Cardiac septum (tissue), 1 donor: Measurements from ENCODE around the gene TREM1. TPM values are rescaled to one million over a fixed set of nuclear protein-coding genes. Genes with fewer than 3 reads are reported as not detected.

Source experiments
- DNase-seq: peaks from one replicate; pipeline ENCODE4 v3.0.0-alpha.2; 2020; ENCODE audit warnings: low spot score
- intact Hi-C: fragments of 100-400 bp; cut with DNase I; formaldehyde crosslinking; loops from one replicate; pipeline ENCODE4 v1.14.0; 2022
- long read RNA-seq: library from polyadenylated mRNA; unstranded; transcript quantifications from one replicate; pipeline ENCODE4 v2.0.0, GENCODE V29; 2021
- total RNA-seq: library from RNA; stranded (reverse); fragmentation: NEBNext Ultra II Directional; extraction: Animal tissue kit (Norgen Biotek cat#: 25700); gene quantifications from one replicate; pipeline ENCODE4 v1.2.1, GENCODE V29; 2021
- donor health status: DM: no; HTN: no; CAD: no.

The TREM1 gene
- 2.6 TPM for total RNA-seq
- long read RNA-seq = 0 reads

DNA sequence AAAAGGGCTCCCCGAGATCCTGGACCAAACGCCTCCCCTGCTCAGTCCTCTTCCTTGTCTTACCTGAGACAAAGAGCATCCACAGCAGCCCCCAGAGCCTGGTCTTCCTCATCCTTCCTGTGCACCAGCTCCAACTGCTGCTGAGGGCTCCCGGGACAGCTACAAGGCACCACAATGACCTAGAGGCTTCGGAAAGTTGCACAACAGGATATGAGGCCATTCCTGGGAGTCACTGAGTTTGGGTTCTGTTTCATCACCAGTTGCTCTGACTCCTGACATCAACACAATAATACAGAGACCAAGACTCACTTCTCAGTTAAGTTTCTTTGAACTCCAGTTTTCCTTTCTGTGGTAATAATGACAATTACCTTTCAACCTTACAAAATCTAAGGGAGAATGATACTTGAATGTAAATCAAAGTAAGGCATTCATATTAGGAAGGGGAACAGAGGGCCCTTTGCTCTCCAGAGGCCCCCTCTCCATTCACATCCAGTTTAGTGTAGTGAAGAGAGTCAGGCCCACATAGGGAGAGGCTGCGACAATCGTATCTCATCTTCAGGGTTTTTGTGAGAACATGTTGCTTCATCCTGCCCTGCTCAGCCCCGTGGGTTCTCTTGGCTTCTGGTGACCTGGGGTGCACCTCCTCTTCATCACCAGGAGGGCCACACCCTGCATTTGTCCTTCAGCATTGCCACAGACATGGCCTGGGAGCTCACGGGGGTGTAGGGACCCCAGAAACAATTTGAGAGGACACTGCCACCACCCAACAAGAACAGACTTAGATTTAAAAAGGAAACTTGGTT, at the start of gene TREM1:
Gene TREM1 (minus strand): TSS at position 139 of the 803 bp plus-strand sequence. CDS start 27 bp downstream, at position 112.
- peak; percentile 89 for DNase-seq
- intact Hi-C loops = no loop called here

DNA sequence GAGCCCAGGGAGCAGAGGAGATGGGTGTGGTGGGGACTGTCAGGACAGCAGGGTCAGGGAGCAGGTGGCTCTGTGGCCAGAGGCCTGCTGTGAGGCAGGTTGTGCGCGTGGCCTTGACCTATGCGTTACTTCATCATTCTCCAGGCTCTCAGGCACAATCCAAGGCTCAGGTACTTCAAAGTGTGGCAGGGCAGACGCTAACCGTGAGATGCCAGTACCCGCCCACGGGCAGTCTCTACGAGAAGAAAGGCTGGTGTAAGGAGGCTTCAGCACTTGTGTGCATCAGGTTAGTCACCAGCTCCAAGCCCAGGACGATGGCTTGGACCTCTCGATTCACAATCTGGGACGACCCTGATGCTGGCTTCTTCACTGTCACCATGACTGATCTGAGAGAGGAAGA, 49.5 kb upstream of the TREM1 start:
- DNase-seq = no peak
- intact Hi-C loops = no loop called here

DNA sequence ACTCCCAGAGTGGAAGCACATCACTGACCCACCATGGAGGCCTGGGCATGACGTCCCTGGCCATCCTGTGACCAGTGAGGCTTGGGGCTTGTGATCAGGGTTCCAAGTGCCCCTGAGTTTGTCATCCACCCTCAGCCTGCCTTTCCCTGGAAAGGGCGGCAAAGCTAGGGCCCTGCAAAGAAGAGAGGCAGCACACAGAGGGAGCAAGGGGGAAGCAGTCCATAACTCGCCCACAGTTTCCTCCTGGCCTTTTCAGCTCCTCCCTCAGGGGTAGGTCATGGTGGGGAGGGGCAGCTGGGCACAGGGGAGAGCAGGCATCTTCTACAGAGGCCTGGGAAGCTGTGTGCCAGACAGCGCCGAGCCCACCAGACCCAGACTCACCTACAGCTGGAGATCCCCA, 48.8 kb upstream of the TREM1 start, which contains the start of gene NCR2:
Gene NCR2 (plus strand): TSS at position 313 of the 400 bp plus-strand sequence. CDS start 269 bp downstream, outside the sequence.
- DNase-seq = no peak
- intact Hi-C loops = no loop called here

DNA sequence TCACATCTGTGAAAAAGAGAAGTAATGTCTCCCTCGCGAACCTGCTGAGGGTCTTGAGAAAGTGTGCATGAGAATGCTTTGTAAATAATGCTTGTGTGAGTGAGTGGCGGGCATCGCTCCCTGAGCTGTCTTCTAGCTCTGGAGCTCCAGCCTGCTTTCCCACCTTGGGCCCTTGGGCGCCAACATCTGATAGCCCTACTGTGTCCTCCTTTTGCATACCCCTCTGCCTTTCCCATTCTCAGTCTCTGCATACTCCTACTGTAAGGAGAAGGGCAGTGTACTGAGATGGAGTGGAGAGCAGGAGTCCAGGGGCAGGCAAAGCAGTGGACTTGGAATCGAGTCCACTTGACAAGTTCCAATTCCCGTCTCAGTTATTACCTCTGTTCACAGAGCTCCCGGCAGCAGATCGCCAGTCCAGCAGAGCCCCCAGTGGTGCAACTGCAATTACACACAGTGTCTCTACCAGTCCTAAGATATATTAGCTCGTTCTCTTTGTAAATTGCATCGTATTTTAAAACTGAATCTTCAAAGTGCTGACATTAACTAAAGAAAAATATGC, 48.1 kb upstream of the TREM1 start:
- no peak for DNase-seq
- intact Hi-C loops = no loop called here

DNA sequence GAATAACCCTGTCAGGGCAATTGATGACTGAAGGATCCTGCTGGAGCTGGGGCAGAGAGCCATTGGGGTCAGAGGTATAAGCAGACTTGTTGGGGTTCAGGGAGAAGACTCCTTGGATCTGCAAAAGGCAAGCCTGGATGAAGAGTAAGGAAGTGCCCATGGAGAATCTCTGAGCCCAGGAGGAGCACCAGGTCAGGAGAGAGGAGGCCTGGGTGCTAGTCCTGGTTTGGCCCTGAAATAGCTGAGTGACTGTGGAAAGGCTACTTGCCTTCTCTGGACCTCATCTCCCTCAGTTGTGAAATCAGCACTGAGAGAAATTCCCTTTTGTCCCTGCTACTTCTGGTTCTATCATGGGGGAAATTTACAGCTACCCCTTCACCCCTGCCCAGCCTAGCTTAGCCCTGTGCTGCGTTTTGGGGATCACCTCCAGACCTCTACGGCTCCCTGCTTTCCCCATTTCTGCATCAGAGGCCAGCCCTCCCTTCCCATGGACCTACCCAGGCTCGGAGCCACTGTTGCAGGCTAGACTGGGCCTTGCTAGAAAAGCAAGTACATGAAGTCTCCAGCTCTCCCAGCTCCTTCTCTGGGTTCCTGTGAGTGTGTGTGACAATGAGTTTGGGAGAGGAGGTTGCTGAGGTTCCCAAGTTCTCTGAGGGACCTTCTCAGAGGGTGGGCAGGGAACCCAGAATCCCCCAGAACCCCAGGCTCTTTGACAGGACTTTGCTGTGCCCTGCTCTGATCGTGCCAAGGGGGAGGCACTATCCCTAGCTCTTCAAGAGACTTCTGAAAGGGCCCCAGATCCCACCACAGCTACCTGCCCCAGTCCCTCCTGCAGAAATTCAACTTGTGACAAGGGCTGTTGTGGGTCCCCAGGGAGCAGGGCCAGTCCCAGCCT, 46.6 kb upstream of the TREM1 start:
- DNase-seq = peak; percentile 58
- intact Hi-C loops = no loop called here

DNA sequence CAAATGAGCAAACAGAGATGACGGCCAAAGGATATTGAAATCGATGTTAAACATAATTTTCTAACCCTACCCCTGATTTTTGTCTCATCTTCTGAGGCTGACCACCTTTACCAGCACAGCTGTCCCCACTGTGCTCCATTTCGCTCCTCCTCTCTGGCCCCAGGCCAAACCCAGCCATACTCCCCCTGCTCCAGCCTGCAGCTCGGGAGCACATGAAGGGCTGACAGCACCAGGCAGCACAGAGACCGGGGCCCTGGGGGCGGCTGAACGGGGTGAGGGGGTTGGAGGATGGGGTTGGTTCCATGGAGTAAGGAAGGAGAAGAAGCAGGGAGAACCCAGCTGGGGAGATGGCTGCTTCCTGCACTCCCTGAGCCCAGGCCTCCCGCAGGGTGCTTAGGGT, 45.8 kb upstream of the TREM1 start:
- peak; percentile 62 for DNase-seq
- intact Hi-C loops = no loop called here

DNA sequence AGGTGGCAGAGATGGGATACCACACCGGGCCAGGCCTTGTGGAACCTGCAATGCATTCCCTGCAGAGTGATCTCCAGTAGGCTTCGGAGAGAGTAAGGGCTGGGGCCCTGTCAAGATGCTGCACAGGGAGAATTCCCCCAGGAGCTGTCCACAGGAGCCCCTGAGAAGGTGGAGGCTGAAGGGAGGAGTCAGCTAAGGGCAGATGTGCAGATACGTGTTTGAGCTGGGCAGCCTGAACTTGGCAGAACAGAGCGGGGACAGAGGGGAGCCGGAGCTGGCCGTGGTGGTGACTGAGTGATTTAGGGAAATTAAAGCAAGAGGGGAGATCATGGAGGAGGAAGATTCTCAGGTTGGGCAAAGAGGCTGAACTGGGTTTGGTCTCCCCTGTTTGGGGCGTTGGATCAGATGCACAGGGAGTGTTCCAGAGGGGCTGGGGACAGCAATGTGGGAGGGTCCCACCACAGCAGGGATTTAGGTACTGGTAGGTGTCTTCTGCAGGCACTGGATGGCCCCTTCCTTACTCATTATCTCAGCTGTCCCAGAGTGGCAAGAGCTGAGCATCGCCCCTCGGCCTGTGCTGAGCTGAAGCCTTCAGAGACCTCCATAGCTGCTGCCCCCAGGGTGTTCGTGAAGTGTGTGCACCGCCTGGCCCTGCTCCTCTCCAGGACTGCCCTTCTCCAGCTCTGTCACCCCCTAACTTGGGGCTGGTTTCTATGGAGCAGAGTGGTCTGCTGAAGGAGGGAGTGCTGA, 45.1 kb upstream of the TREM1 start:
- intact Hi-C loops = no loop called here
- DNase-seq = peak; percentile 50

DNA sequence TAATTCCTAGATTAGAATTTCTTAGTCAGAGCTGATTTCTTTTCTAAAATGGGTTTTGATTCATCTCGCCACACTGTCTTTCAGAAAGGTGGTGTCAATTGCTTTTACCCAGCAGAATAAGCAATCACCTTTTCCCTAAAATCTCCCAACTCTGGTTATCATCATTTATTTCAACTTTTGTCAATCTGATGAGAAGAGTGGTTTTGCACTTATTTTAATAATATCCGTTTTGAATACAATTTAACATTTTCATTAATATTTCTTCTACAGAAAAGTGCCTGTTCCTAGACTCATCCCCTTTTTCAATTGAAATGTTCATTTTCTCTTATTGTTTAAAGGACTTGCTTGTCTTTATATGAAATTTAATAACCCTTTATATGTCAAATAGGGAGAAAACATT, 40.7 kb upstream of the TREM1 start:
- intact Hi-C loops = no loop called here
- no peak for DNase-seq

DNA sequence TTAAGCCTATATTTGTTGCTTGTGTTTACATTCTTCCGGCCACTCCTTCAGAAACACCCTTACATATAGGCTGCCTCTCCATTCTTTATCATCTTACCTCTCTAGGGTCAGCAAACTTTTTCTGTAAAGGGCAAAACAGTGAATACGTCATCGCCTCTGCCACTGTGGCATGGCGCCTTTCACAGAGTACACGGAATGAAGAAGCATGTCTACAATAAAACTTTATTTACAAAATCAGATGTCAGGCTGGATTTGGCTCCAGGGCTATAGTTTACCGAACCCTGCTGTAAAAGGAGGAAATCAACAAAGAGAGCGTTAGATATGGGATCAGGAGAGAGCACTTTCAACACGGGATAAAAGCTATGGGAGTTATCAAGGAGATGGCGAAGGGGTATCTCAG, 39.6 kb upstream of the TREM1 start:
- intact Hi-C loops = no loop called here
- no peak for DNase-seq

DNA sequence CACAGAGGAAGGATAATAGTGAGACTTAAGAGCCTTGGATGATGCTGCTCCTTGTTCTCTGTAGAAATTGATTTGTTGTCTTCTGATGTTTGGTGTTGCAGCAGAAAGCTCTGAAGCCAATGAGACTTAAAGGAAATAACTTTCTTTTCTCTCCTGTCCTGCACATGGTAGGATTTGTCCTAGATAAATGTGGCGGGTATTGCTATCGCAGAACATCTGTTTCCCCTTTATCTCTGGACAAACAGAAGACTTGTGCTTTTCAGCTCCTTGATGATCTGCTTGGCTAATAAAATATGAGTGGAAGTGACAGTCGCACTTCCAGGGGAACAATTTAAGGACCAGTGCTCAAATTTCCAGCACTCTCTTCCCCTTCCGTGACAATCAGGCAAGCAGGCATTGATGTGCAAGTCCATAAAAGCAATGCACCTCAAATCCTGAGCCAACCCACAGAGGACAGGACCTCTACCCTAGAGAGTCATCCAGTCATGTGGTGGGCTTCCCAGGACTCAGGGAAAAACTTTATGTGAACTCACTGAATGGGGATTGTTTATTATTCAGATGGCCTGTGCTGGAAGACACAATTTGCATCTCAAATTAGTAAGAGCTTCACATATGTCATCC, 39.1 kb upstream of the TREM1 start:
- DNase-seq = no peak
- intact Hi-C loops = no loop called here

DNA sequence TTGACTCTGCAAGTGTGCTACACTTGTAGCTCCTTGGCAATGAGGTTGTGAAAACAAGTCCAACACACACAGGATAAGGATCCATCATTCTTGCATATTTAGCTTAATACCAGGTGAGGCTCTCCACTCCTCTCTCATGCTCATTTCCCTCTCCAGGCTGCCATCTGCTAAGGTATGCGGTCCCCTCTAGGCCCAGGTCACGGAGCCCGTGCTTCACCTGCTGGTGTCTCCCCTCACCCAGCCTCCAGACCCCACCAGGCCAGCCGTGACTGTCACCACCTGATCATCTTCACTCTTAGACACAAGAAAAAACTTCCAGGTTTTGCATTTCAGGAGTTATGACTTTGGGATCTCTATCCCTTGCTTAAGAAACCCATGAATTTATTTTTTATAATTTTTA, 34.7 kb upstream of the TREM1 start:
- intact Hi-C loops = no loop called here
- no peak for DNase-seq

DNA sequence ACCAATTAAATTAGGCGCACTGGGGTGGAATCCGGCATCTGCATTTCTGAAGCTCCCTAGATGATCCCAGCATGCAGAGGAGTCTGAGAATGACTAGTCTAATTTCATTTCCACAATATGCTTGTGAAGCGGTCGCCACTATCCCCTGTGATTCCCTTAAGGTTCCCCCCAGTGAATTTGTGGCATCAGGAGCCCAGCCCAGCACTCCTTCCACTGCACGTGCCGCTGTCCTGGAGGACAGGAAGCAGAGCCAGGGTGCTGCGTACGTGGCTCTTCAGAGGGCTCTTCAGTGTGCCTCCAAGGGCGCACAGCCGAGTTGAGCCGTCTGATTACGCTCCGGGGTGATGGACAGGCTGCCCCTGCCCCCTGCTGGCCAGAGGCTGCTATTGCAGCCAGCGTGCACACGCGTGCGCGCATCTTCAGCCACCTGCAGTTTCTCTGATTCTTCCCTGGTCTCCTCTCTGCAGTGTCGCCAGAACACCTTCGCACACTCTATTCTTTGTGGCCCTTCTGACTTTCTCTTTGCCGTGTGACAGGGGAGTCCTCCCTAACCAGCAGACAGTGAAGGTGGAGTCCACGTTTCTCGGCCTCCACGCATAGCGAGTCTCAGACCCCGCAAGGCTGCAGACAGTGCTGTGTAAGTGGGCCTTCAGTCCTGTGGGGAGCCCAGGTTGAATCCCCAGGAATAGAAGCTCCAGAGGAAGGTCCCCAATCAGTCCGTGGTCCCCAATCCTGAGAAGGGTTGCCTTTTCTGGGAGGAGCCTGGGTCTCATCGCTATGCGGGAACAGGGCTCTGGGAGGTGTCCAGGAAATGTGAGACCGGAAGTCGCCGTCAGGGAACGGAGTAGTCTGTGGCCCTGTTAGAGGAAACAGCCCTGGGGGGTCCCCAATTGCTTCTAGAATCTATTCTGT, 32.4 kb upstream of the TREM1 start:
- intact Hi-C loops = loop anchor here (10.0 kb wide), 1 partner anchor 1974 kb away; no protein-coding TSS in a partner anchor
- peak; percentile 92 for DNase-seq

DNA sequence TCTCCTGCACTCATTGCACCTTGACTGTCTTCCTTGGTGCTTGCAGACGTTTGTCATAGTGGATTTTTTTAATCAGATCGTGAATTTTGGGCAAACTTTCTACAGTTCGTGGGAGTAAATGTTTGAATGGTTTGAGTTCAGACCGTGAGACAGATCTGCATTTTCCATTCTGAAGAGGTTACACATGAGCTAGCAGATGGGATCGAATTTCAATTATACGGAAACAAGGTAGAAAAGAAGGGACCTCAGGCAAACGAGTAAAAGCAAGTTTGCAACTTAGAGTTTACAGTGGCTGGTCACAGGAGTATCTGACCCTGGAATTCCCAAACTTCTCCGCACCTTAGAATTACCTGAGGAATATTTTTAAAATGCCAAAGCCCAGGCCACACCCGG, 31.8 kb upstream of the TREM1 start:
- intact Hi-C loops = loop anchor here (10.0 kb wide), 1 partner anchor 1973 kb away; no protein-coding TSS in a partner anchor
- DNase-seq = no peak

DNA sequence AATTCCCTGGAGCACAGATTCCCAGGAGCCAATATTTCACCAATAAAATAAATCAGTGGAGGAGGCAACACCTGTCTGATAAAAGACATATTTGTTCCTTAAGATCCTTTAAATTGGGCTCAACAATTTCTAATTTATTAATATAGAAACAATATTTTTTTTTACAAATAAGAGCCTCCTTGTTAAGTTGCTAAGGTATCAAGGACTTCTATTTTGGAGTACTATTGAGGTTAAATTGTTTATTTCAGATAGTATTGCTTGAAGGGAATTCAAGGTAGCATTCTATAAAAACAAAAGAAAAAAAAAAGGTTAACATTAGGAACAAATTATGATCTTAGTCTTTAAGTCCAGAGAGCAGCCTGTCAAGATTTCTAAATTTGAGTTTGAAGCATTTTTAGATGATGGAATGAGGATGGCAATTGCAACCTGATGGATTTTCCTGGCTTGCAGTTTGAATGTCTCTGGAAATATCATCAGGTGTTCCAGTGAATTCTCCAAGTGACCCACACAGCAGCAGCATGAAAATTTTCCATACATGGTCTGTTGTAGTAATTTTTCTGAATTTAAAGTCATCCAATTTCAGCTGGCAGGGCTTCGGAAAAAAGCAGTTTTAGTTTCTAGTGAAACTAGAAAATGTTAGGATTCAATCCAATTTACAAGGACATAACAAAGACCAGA, 29.6 kb upstream of the TREM1 start:
- DNase-seq = no peak
- intact Hi-C loops = loop anchor here (10.0 kb wide), 1 partner anchor 1971 kb away; no protein-coding TSS in a partner anchor

DNA sequence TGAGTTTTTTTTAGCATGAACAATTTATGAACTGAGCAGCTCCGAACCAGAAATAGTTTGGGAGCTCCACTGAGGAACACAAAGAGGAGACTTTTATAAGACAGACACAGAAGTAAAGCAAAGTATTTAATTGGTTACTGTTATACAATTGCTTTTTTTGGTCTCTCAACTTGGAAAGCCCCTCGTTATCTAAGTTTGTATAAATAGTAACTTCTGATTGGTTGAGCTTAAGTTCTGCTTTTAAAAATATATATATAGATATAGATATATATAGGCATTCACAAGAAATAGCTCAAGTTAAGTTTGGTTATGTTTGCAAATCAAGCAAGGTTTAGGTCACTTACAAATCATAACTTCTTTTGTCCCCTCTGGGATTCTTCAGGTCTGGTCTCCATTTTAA, 28.7 kb upstream of the TREM1 start:
- DNase-seq = no peak
- intact Hi-C loops = loop anchor here (10.0 kb wide), 1 partner anchor 1970 kb away; no protein-coding TSS in a partner anchor

DNA sequence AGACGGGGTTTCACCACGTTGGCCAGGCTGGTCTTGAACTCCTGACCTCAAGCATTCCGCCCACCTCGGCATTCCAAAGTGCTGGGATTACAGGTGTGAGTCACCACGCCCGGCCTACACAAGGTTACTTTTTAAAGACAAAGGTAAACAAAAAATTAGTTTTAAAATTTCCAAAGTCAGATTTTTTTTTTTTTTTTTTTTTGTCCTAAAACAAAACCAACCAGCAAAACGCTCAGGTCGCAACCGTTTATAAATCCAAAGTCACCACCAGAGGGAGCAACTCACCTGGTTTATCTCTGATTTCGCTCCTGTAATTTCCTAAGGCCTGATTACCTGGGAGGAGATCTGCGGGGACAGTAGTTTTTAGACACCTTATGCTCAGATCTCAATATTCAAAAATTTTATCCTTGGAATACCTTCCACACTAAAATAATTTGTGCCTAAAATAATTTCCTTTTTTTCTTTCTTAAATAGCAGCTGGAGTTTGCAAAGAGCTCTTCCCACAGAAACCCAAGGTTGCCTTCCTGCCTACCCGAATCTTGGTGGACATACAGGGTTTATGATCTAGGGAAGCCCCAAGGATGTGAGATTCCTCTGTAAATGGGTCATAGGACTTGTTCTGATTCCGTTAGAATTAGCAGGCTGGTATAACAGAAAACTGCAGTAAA, 19.8 kb upstream of the TREM1 start:
- DNase-seq = no peak
- intact Hi-C loops = no loop called here

DNA sequence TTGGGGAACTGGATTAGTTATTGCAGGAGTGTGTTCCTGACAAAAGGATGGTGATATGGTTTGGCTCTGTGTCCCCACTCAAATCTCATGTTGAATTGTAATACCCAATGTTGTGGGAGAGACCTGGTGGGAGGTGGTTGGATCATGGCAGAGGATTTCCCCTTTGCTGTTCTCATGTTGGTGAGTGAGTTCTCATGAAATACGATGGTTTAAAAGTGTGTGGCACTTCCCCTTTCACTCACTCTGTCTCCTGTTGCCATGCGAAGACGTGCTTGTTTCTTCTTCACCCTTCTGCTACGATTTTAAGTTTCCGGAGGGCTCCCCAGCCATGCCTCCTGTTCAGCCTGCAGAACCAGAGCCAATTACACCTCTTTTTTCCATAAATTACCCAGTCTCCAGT, 16.2 kb upstream of the TREM1 start:
- no peak for DNase-seq
- intact Hi-C loops = no loop called here
